SJCRH30 (cell line): ENCODE data around the gene CER1. TPM values are rescaled to one million over a fixed set of nuclear protein-coding genes. Genes with fewer than 3 reads are reported as not detected.

ENCODE experiments used
- total RNA-seq: library from RNA; depleted of rRNA; stranded (reverse); fragments of >200 nt; shearing (Covaris generic); gene quantifications from 2 replicates; pipeline ENCODE4 v1.2.3, GENCODE V29; 2014; rRNA removed

Gene CER1
- total RNA-seq, 1 experiment from 2014 or later: not detected

Other genes starting within 250 kb of the CER1 start
- gene ZDHHC21, start 29.3 kb downstream of the CER1 start, total RNA-seq: 5.5 and 7.4 TPM in 2 replicates
- gene FREM1, start 187.7 kb upstream of the CER1 start, total RNA-seq: 10.4 and 12.4 TPM in 2 replicates